Endodermal cell (in vitro differentiated cells): ENCODE results near the gene HOXD10. TPM values are rescaled to one million over a fixed set of nuclear protein-coding genes. Genes with fewer than 3 reads are reported as not detected.

Source experiments
- DNase-seq: peaks from one replicate; pipeline ENCODE4 v3.0.0-alpha.2; 2017
- H3K27ac ChIP-seq: 2 replicates; pipeline ENCODE4 v1.5.1; 2013; ENCODE audit warnings: mild to moderate bottlenecking, low read depth, low read length, moderate library complexity
- H3K27me3 ChIP-seq: 2 replicates; pipeline ENCODE4 v1.6.1; 2013; ENCODE audit warnings: mild to moderate bottlenecking, low read length, moderate library complexity; ENCODE audit not compliant: insufficient read depth, control insufficient read depth, poor library complexity, severe bottlenecking
- H3K36me3 ChIP-seq: 2 replicates; pipeline ENCODE4 v1.7.0; 2013; ENCODE audit warnings: mild to moderate bottlenecking, low read length, moderate library complexity; ENCODE audit not compliant: control insufficient read depth, insufficient read depth
- H3K4me1 ChIP-seq: one replicate; pipeline ENCODE4 v1.7.0; 2013; ENCODE audit warnings: low read length; ENCODE audit not compliant: control insufficient read depth, insufficient read depth
- H3K4me3 ChIP-seq: 2 replicates; pipeline ENCODE4 v1.5.1; 2013; ENCODE audit warnings: mild to moderate bottlenecking, low read length, moderate library complexity
- H3K9ac ChIP-seq: 2 replicates; pipeline ENCODE4 v1.6.1; 2013; ENCODE audit warnings: mild to moderate bottlenecking, low read length, moderate library complexity; ENCODE audit not compliant: poor library complexity, severe bottlenecking; ENCODE audit errors: extremely low read depth
- H3K9me3 ChIP-seq: 2 replicates; pipeline ENCODE4 v1.6.1; 2013; ENCODE audit warnings: mild to moderate bottlenecking, low read length, moderate library complexity; ENCODE audit not compliant: control insufficient read depth
- H3K27ac Mint-ChIP-seq: 2 replicates; pipeline ENCODE4 v1.8.0; 2020; ENCODE audit warnings: mixed read lengths
- H3K27me3 Mint-ChIP-seq: 2 replicates; pipeline ENCODE4 v1.8.0; 2021; ENCODE audit warnings: mild to moderate bottlenecking, mixed read lengths; ENCODE audit not compliant: insufficient read depth
- H3K36me3 Mint-ChIP-seq: 2 replicates; pipeline ENCODE4 v1.8.0; 2020; ENCODE audit warnings: low read depth, mixed read lengths
- H3K4me1 Mint-ChIP-seq: 2 replicates; pipeline ENCODE4 v1.8.0; 2020; ENCODE audit warnings: mixed read lengths
- H3K4me3 Mint-ChIP-seq: 2 replicates; pipeline ENCODE4 v1.8.0; 2020; ENCODE audit warnings: mild to moderate bottlenecking, moderate library complexity, mixed read lengths
- H3K9me3 Mint-ChIP-seq: 2 replicates; pipeline ENCODE4 v1.8.0; 2020; ENCODE audit warnings: mild to moderate bottlenecking, mixed read lengths
- CTCF ChIP-seq: fragments of 200-600 bp; sonication (generic); conservative IDR thresholded peaks from 2 replicates; pipeline ENCODE4 v1.5.0; 2021; ENCODE audit warnings: antibody characterized with exemption, mild to moderate bottlenecking
- WGBS, 2 experiments: methylation state at CpG; one replicate each; pipeline versions ENCODE4 v1.1.5 to v1.1.7; 2013; ENCODE audit warnings: missing lambda C conversion rate in 2 of 2, mixed read lengths in 1 of 2; ENCODE audit not compliant: insufficient coverage in 1 of 2, insufficient read length in 1 of 2; 5-methylcytosine and 5-hydroxymethylcytosine counted together
- total RNA-seq, 2 donors: library from RNA; stranded (reverse); fragmentation: NEBNext Ultra II Directional in 1 of 2; extraction: Animal tissue kit (Norgen Biotek cat#: 25700) in 1 of 2; gene quantifications; 2 replicates in 1 of 2; 3 replicates in 1 of 2; pipeline ENCODE4 v1.2.1, GENCODE V29; 2021

The HOXD10 gene
- total RNA-seq, 2 donors from 2014 or later = not detected

DNA sequence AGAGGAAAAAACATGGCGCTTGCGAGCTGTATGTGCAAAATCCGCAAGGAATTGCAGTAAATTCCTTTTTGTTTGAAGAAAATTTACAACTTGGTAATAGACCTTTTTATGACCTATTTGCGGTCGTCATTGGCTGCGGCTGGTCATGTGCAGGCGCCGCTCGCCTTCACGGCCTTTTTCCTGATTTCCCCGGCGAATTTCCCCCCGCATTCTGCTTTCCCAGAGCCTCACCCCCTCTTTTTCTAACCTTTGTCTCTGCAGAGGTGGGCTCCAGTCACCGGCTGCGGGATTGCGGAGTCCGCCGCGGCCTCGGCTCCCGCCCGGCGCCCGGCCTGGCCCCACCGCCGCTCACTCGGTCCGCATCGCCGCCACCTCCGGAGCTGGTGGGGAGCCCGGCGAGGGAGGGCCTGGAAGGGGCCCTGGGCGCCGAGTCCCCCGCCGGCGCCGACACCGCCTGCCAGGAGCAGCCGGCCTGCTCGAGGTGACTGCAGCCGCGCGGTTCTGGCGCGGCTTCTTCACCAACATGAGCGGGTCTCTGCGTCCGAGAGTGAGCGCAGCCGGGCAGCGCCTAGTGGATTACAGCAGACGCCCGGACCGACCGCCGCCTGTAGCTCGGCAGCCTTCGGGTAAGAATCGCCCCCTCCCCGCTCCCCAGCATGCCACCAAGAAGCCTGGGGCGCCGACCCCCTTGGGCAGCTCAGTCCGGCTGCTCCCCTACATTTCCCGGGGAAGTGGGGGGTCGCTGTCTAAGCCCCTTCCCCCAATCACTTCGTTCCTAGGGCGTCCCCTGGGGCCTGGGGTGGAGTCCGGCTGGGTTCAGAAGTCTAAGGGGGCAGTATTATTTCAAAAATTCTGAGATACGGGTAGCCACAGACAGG, 20.0 kb downstream of the HOXD10 start:
- H3K4me3 Mint-ChIP-seq = peak overlapping the region; percentile 50
- Histone ChIP-seq H3K4me1 (peaks cover 3% of the 10 kb centered on the region), H3K27me3 (peaks cover 98% of the 10 kb centered on the region), H3K9ac (no peak overlapping the region), H3K36me3 (no peaks in the 10 kb centered on the region), H3K27ac (peak overlapping the region; percentile 50), H3K4me3 (peak overlapping the region; percentile 79), H3K9me3 (peaks cover 14% of the 10 kb centered on the region)
- peaks cover 98% of the 10 kb centered on the region for H3K27me3 Mint-ChIP-seq
- H3K4me1 Mint-ChIP-seq = peaks cover 5% of the 10 kb centered on the region
- no peaks in the 10 kb centered on the region for H3K36me3 Mint-ChIP-seq
- H3K9me3 Mint-ChIP-seq = no peaks in the 10 kb centered on the region
- peak; percentile 74 for DNase-seq
- TF ChIP-seq CTCF = no peak
- no peak overlapping the region for H3K27ac Mint-ChIP-seq
- WGBS, 2 experiments = 1 to 3% methylated on average over 12 to 71 of the region's 71 CpGs

DNA sequence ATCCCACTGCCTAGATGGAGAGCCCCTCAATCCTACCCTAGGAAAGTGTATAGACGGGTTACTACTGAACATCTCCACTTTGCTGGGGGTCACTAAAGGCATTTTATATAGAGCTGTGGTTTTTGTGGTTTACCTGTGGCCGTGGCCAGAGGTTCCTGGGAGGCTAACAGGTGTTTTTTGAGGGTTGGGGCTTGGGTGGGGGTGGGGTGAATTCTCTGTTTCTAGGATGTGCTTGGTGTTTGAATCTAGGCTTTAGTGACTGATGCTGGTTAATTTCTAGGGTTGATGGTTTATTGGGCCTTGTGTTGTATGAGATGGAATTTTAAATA, 20.6 kb downstream of the HOXD10 start:
- Mint-ChIP-seq H3K27me3 (peaks cover 98% of the 10 kb centered on the region), H3K4me3 (peak overlapping the region; percentile 50), H3K27ac (no peak overlapping the region), H3K4me1 (peaks cover 4% of the 10 kb centered on the region), H3K36me3 (no peaks in the 10 kb centered on the region), H3K9me3 (no peaks in the 10 kb centered on the region)
- Histone ChIP-seq H3K9me3 (peaks cover 14% of the 10 kb centered on the region), H3K27ac (no peak overlapping the region), H3K36me3 (no peaks in the 10 kb centered on the region), H3K9ac (no peak overlapping the region), H3K4me3 (peak overlapping the region; percentile 79), H3K4me1 (peaks cover 3% of the 10 kb centered on the region), H3K27me3 (peaks cover 98% of the 10 kb centered on the region)
- WGBS, 2 experiments = 17 to 27% methylated on average over 1 to 2 of the region's 2 CpGs
- no peak for TF ChIP-seq CTCF
- no peak for DNase-seq

DNA sequence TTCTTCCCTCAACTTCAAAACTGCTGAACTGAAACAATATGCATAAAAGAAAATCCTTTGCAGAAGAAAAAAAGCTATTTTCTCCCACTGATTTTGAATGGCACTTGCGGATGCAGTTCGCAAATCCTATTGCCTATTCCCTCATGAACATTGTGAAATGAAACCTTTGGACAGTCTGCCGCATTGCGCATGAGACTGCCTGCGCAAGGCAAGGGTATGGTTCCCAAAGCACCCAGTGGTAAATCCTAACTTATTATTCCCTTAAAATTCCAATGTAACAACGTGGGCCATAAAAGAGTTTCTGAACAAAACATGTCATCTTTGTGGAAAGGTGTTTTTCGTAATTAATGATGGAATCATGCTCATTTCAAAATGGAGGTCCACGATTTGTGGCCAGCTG, 21.3 kb downstream of the HOXD10 start:
- H3K9me3 Mint-ChIP-seq = no peaks in the 10 kb centered on the region
- Histone ChIP-seq H3K27me3 (peaks cover 98% of the 10 kb centered on the region), H3K27ac (no peak overlapping the region), H3K4me3 (no peak overlapping the region), H3K9me3 (peaks cover 14% of the 10 kb centered on the region), H3K4me1 (peaks cover 3% of the 10 kb centered on the region), H3K9ac (no peak overlapping the region), H3K36me3 (no peaks in the 10 kb centered on the region)
- 70 to 73% methylated on average over 5 to 8 of the region's 8 CpGs for WGBS, 2 experiments
- no peaks in the 10 kb centered on the region for H3K4me1 Mint-ChIP-seq
- no peak overlapping the region for H3K4me3 Mint-ChIP-seq
- no peaks in the 10 kb centered on the region for H3K36me3 Mint-ChIP-seq
- no peak for DNase-seq
- peaks cover 98% of the 10 kb centered on the region for H3K27me3 Mint-ChIP-seq
- H3K27ac Mint-ChIP-seq = no peak overlapping the region
- TF ChIP-seq CTCF = no peak
